HG03565 (cell line): ENCODE measurements around the gene MMP10.
"Not testable (repeated sequence)": the region's sequence is repeated elsewhere in the genome, so short reads cannot be mapped to it uniquely, and the experiment has no call there.

Experiments
- ATAC-seq: cut with Tn5 transposase; IDR thresholded peaks from one replicate; pipeline ENCODE4 v1.9.1; 2021; ENCODE audit warnings: mild to moderate bottlenecking, moderate library complexity; ENCODE audit not compliant: unreplicated experiment

Gene MMP10

DNA sequence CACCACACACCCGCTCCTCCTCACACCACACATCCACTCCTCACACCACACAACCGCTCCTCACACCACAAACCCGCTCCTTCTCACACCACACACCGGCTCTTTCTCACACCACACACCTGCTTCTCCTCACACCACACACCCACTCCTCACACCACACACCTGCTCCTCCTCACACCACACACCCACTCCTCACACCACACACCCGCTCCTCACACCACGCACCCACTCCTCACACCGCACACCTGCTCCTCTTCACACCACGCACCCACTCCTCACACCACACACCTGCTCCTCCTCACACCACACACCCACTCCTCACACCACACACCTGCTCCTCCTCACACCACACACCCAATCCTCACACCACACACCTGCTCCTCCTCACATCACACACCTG, 49.5 kb downstream of the MMP10 start:
- not testable (repeated sequence) for ATAC-seq

- ATAC-seq = no peak
These were observed 50.3 kb downstream of the MMP10 start for GRCh38 chr11:102729849-102730815.

DNA sequence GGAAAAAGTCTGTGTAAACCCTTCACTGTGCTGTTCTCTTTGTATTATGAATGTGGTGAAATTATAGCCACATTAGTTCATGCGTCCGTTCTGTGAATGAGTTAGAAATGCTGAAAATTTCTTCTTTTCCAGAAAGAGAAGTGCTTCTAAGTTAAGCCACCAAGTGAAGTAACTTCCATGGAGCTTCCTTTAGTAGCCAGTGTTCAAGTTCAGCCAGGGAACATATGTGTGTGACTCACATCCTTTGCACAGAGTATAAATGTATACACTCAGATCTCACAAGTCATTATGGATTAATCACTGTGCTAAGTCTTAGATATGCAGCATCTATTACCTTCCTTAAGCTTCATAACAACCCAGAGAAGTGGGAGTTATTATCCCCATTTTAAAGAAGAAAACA, 52.5 kb downstream of the MMP10 start:
- no peak for ATAC-seq

GRCh38 chr11:102724904-102725500, 55.4 kb downstream of the MMP10 start, which contains the start of gene MMP8:
MMP8 (minus strand) TSS chr11:102724954; CDS start chr11:102724855, 99 bp downstream.
- no peak for ATAC-seq

DNA sequence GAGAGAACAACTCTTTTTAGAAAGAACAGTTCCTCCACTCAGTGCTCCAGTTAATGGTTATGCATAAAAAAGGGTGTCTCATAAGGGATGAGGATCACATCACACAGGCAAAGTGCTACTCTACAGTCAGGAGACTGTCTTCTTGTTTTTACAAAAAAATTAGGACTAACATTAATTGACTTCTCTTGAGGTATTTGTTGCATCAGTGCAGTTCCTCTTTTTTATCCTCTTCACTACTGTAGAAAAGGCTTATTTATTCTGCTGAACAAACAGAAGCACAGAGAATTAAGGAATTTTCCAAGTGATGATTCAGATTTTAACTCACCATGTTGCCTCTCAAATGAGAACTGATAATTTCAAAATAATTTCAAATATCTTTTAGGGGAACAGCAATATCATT, 57.6 kb downstream of the MMP10 start:
- no peak for ATAC-seq
